Measurements from ENCODE around the gene VTN. TPM values are rescaled to one million over a fixed set of nuclear protein-coding genes. Genes with fewer than 3 reads are reported as not detected.

The VTN gene
- total RNA-seq, 1 experiment from 2014 or later, result not detected

DNA sequence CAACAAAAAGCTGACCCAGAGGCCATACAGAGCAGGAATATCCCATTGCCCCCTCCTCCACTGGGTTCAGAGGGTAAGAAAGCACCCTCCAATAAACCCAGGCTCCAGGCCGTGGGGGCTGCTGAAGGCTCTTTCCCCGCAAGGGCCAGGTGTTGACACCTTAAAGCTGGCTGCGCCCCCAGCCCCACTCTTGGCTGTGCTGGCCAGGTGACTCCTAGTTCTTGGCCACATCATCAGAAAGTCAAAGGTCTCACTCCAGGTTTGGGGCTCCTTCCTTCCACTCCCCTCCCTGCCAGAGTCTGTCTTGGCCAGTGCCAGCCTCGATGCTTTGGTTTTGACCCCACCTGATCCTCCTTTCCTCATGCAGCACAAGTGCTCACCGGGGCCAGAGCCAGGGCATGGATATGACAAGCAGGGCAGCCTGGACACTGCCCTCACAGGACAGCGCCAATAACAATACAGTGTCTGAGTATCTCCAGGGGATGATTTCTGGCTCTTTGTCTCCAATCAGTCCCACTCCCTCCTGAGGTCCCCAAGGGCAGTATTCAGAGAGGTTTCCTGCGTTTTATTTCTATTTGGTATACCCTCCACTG, 27.7 kb upstream of the VTN start:
- TF ChIP-seq, protein P1, sequence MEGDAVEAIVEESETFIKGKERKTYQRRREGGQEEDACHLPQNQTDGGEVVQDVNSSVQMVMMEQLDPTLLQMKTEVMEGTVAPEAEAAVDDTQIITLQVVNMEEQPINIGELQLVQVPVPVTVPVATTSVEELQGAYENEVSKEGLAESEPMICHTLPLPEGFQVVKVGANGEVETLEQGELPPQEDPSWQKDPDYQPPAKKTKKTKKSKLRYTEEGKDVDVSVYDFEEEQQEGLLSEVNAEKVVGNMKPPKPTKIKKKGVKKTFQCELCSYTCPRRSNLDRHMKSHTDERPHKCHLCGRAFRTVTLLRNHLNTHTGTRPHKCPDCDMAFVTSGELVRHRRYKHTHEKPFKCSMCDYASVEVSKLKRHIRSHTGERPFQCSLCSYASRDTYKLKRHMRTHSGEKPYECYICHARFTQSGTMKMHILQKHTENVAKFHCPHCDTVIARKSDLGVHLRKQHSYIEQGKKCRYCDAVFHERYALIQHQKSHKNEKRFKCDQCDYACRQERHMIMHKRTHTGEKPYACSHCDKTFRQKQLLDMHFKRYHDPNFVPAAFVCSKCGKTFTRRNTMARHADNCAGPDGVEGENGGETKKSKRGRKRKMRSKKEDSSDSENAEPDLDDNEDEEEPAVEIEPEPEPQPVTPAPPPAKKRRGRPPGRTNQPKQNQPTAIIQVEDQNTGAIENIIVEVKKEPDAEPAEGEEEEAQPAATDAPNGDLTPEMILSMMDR (IDR thresholded peaks at IDR 0.05; ENCODE audit: unreplicated experiment), result no peak
- CTCF ChIA-PET, result no interaction called here
- intact Hi-C loops (cut with micrococcal nuclease; ENCODE audit: unreplicated experiment), result no loop called here
- Mint-ChIP-seq H3K36me3 (ENCODE audit: insufficient read depth, unreplicated experiment) (peaks cover 12% of the 10 kb centered on the region), H3K27me3 (ENCODE audit: unreplicated experiment) (no peaks in the 10 kb centered on the region), H3K4me1 (ENCODE audit: low read depth, unreplicated experiment) (no peaks in the 10 kb centered on the region), H3K27ac (ENCODE audit: unreplicated experiment) (no peak overlapping the region), H3K4me3 (ENCODE audit: low read depth, unreplicated experiment) (no peak overlapping the region), H3K9me3 (ENCODE audit: low read depth, unreplicated experiment) (no peaks in the 10 kb centered on the region)
- no peak for DNase-seq
- no TSS peak for BruUV-seq (replicated peaks)

DNA sequence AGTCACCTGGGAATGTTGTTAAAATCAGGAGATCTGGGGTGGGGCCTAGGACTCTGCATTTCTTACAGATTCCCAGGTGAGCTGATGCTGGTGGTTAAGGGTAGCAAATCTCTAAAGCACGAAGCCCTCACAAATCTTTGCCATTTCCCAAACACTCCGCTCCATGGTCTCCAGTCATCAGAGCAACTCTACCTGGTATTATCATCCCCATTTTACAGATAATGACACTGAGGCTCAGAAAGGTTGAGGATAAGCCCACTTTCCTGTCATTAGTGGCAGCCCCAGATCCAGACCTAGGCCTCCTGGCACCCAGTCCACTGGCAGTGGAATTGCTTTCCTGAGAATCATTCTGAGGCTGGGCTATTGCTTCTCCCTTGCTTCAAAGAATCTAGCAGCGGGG, 27.2 kb upstream of the VTN start:
- Mint-ChIP-seq H3K9me3 (ENCODE audit: low read depth, unreplicated experiment) (no peaks in the 10 kb centered on the region), H3K36me3 (ENCODE audit: insufficient read depth, unreplicated experiment) (peaks cover 12% of the 10 kb centered on the region), H3K27me3 (ENCODE audit: unreplicated experiment) (no peaks in the 10 kb centered on the region), H3K4me3 (ENCODE audit: low read depth, unreplicated experiment) (no peak overlapping the region), H3K4me1 (ENCODE audit: low read depth, unreplicated experiment) (no peaks in the 10 kb centered on the region), H3K27ac (ENCODE audit: unreplicated experiment) (no peak overlapping the region)
- no peak for DNase-seq
- CTCF ChIA-PET, result no interaction called here
- TF ChIP-seq, protein P1 (IDR thresholded peaks at IDR 0.05; ENCODE audit: unreplicated experiment), result no peak
- intact Hi-C loops (cut with micrococcal nuclease; ENCODE audit: unreplicated experiment), result no loop called here
- no TSS peak for BruUV-seq (replicated peaks)

DNA sequence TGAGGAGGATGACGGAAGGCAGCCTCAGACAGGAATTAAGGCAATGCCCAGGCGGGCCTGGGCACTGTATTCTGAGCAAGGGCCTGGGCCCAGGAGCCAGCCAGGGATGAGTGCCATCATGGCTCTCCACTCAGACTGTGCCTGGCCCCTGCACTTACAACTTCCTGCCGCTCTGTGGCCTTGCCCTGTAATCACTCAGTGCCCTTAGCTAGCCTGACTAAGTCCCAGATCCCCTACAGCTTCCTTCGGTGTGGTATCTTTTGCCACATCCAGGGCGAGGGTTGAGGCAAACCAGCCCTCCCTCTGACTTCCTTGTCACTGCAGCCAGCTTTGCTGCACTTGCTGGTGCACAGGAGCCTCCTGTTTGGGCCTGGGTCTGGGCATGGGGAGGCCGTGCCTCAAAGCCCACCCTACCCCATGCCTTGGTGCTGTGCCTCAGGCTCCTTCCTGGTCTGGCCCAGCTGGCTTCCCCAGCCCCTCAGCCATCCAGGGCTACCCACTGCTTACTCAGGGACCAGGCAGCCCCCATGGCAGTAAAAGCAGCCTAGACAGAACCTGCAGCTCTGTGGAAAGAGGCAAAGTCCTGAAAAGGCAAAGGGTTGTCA, 26.6 kb upstream of the VTN start:
- intact Hi-C loops (cut with micrococcal nuclease; ENCODE audit: unreplicated experiment), result no loop called here
- peaks cover 8% of the 10 kb centered on the region for H3K36me3 Mint-ChIP-seq (ENCODE audit: insufficient read depth, unreplicated experiment)
- TF ChIP-seq, protein P1 (IDR thresholded peaks at IDR 0.05; ENCODE audit: unreplicated experiment), result no peak
- DNase-seq, result no peak
- H3K27ac Mint-ChIP-seq (ENCODE audit: unreplicated experiment), result no peak overlapping the region
- no peaks in the 10 kb centered on the region for H3K27me3 Mint-ChIP-seq (ENCODE audit: unreplicated experiment)
- H3K4me3 Mint-ChIP-seq (ENCODE audit: low read depth, unreplicated experiment), result no peak overlapping the region
- CTCF ChIA-PET, result no interaction called here
- no peaks in the 10 kb centered on the region for H3K9me3 Mint-ChIP-seq (ENCODE audit: low read depth, unreplicated experiment)
- no TSS peak for BruUV-seq (replicated peaks)
- H3K4me1 Mint-ChIP-seq (ENCODE audit: low read depth, unreplicated experiment), result no peaks in the 10 kb centered on the region

DNA sequence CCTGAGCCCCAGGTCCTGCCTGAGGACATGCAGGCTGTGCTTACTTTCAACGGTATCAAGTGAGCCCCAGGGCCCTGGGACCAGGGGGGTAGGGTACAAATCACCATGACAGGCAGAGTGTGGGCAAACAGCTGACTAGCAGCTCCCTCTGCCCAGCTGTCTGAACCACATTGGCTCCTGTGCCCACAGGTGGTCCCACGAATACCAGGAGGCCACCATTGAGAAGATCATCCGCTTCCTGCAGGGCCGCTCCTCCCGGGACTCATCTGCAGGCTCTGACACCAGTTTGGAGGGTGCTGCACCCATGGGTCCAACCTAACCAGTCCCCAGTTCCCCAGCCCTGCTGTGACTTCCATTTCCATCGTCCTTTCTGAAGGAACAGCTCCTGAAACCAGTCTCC, 25.9 kb upstream of the VTN start:
- no peaks in the 10 kb centered on the region for H3K9me3 Mint-ChIP-seq (ENCODE audit: low read depth, unreplicated experiment)
- H3K36me3 Mint-ChIP-seq (ENCODE audit: insufficient read depth, unreplicated experiment), result peaks cover 8% of the 10 kb centered on the region
- TF ChIP-seq, protein P1 (IDR thresholded peaks at IDR 0.05; ENCODE audit: unreplicated experiment), result no peak
- H3K4me1 Mint-ChIP-seq (ENCODE audit: low read depth, unreplicated experiment), result no peaks in the 10 kb centered on the region
- CTCF ChIA-PET, result no interaction called here
- H3K27ac Mint-ChIP-seq (ENCODE audit: unreplicated experiment), result no peak overlapping the region
- H3K4me3 Mint-ChIP-seq (ENCODE audit: low read depth, unreplicated experiment), result no peak overlapping the region
- no peaks in the 10 kb centered on the region for H3K27me3 Mint-ChIP-seq (ENCODE audit: unreplicated experiment)
- BruUV-seq (replicated peaks), result no TSS peak
- DNase-seq, result no peak
- intact Hi-C loops (cut with micrococcal nuclease; ENCODE audit: unreplicated experiment), result no loop called here

Data from Calu3 (cell line).